Measurements from ENCODE around the gene MED23. TPM values are rescaled to one million over a fixed set of nuclear protein-coding genes. Genes with fewer than 3 reads are reported as not detected.

MED23 gene
- total and polyA plus RNA-seq, 9 of the 15 experiments (the other 6 are each of a cell fraction or from before 2014, with no cell fraction given), result 13.7 to 61.2 (median 27.2) TPM

DNA sequence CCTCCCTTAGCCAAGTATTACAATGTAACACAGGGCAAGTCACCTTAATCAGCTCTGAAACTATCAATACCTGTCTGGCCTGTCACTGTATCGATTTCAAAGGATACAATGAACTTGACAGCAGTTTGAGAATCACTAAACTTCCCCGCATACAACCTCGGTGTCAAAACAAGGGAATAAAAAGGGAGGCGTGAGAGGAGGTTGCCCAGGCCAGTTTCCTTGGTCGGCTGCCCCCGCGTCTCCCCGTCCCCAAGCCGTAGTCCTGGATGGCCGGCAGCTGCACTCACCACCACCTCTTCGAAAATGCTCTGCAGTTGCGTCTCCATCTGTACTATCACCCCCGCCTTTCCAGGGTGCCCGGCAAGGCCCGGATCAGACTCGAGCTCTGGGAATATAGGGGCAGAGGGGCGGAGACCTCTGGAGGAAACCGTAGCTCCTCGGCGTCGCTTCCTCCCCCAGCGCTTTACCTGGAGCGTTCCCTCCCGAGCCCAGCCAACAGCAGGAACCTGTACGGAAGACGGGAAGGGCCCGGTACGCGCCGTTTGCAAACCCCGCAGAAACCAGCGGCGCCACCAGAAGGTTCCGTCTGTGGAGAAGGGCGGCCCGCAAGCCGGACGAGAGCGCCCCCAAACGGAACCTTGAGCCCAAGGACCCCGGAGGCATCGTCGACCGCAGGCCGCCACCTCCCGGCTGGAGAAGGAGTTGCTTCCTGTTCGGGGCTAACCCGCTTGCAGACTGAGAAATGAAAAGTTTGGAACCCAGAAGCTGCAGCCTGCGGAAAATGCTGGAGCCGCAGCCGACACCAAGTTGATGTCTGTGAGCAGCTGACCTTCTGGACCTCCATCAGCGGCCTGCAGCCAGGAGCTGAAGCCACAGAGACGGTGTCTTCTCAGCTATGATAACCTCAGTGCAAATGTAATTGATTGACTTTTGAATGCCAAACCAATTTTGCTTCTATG, at the start of gene MED23 (continued):
- TF ChIP-seq ZNF224 (CRISPR knock-in tag; IDR thresholded peaks at IDR 0.05) (peak; percentile 61; the same call in 1 of the 2 replicates), BMI1 (IDR thresholded peaks at IDR 0.05; ENCODE audit: low read length) (peak; percentile 42; the same call in 1 of the 2 replicates), ZNF239 (CRISPR knock-in tag; IDR thresholded peaks at IDR 0.05) (peak; percentile 68), MYC (IDR thresholded peaks at IDR 0.05; ENCODE audit: low read depth, low read length) (peak; percentile 76), MYC (CRISPR knock-in tag; IDR thresholded peaks at IDR 0.05; ENCODE audit: borderline replicate concordance, low read depth) (no peak), CHAMP1 (IDR thresholded peaks at IDR 0.05) (peak; percentile 99), SP2 (IDR thresholded peaks at IDR 0.05; ENCODE audit: extremely low read depth, low read depth, low read length, poor library complexity, severe bottlenecking) (peak; percentile 35), PBX2 (CRISPR knock-in tag; IDR thresholded peaks at IDR 0.05; ENCODE audit: low read depth) (no peak), PBX2 (tag; conservative IDR thresholded peaks at IDR 0.05; ENCODE audit: low read depth) (no peak), EP400 (IDR thresholded peaks at IDR 0.05) (peak; percentile 76)
- TF ChIP-seq, protein P1, sequence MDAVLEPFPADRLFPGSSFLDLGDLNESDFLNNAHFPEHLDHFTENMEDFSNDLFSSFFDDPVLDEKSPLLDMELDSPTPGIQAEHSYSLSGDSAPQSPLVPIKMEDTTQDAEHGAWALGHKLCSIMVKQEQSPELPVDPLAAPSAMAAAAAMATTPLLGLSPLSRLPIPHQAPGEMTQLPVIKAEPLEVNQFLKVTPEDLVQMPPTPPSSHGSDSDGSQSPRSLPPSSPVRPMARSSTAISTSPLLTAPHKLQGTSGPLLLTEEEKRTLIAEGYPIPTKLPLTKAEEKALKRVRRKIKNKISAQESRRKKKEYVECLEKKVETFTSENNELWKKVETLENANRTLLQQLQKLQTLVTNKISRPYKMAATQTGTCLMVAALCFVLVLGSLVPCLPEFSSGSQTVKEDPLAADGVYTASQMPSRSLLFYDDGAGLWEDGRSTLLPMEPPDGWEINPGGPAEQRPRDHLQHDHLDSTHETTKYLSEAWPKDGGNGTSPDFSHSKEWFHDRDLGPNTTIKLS (IDR thresholded peaks at IDR 0.05; ENCODE audit: borderline replicate concordance, low read depth), result peak; percentile 59; the same call in 1 of the 2 replicates
- TF ChIP-seq, protein P2, sequence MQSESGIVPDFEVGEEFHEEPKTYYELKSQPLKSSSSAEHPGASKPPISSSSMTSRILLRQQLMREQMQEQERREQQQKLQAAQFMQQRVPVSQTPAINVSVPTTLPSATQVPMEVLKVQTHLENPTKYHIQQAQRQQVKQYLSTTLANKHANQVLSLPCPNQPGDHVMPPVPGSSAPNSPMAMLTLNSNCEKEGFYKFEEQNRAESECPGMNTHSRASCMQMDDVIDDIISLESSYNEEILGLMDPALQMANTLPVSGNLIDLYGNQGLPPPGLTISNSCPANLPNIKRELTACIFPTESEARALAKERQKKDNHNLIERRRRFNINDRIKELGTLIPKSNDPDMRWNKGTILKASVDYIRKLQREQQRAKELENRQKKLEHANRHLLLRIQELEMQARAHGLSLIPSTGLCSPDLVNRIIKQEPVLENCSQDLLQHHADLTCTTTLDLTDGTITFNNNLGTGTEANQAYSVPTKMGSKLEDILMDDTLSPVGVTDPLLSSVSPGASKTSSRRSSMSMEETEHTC (IDR thresholded peaks at IDR 0.05), result peak; percentile 33; the same call in 1 of the 2 replicates
- TF ChIP-seq, protein P3, sequence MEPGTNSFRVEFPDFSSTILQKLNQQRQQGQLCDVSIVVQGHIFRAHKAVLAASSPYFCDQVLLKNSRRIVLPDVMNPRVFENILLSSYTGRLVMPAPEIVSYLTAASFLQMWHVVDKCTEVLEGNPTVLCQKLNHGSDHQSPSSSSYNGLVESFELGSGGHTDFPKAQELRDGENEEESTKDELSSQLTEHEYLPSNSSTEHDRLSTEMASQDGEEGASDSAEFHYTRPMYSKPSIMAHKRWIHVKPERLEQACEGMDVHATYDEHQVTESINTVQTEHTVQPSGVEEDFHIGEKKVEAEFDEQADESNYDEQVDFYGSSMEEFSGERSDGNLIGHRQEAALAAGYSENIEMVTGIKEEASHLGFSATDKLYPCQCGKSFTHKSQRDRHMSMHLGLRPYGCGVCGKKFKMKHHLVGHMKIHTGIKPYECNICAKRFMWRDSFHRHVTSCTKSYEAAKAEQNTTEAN (CRISPR knock-in tag; IDR thresholded peaks at IDR 0.05), result no peak
- TF ChIP-seq, protein P4, sequence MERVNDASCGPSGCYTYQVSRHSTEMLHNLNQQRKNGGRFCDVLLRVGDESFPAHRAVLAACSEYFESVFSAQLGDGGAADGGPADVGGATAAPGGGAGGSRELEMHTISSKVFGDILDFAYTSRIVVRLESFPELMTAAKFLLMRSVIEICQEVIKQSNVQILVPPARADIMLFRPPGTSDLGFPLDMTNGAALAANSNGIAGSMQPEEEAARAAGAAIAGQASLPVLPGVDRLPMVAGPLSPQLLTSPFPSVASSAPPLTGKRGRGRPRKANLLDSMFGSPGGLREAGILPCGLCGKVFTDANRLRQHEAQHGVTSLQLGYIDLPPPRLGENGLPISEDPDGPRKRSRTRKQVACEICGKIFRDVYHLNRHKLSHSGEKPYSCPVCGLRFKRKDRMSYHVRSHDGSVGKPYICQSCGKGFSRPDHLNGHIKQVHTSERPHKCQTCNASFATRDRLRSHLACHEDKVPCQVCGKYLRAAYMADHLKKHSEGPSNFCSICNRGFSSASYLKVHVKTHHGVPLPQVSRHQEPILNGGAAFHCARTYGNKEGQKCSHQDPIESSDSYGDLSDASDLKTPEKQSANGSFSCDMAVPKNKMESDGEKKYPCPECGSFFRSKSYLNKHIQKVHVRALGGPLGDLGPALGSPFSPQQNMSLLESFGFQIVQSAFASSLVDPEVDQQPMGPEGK (CRISPR knock-in tag; IDR thresholded peaks at IDR 0.05; ENCODE audit: borderline replicate concordance), result no peak
